ENCODE measurements around the gene SCARF2. TPM values are rescaled to one million over a fixed set of nuclear protein-coding genes. Genes with fewer than 3 reads are reported as not detected.
"Not testable (repeated sequence)": the region's sequence is repeated elsewhere in the genome, so short reads cannot be mapped to it uniquely, and the experiment has no call there.

Gene SCARF2
- total RNA-seq, 1 experiment from 2014 or later, result 1.4 TPM

DNA sequence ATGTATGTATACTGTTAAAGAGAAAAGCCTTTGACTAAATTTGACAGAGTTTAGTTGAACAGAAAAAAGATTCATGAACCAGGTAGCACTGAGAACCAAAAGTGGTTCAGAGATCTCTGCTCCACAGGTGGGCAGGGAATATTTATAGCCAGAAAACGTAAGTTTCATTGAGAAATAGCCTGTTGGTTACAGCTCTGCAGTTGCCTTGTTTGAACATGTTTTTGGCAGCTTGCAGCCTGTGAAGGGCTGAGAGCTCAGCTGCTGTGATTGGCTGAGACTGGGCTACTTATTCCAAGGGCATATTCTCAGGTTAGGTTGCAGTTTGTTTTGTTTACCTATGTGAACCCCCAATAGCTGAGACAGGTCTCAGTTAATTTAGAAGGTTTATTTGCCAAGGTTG is 57.1 kb downstream of the SCARF2 start:
- Histone ChIP-seq H3K4me3 (ENCODE audit: low read depth, low read length, poor library complexity, severe bottlenecking) (no peak overlapping the region), H3K4me1 (ENCODE audit: insufficient read depth, low read length, poor library complexity, severe bottlenecking) (no peaks in the 10 kb centered on the region), H3K27ac (ENCODE audit: low read depth, low read length, poor library complexity, severe bottlenecking) (no peak overlapping the region), H3K9me3 (ENCODE audit: low read depth, low read length, poor library complexity, severe bottlenecking) (no peaks in the 10 kb centered on the region), H3K27me3 (replicated peaks; ENCODE audit: insufficient read depth, low read depth, low read length, poor library complexity) (no peaks in the 10 kb centered on the region), H3K36me3 (ENCODE audit: insufficient read depth, low read length, poor library complexity, severe bottlenecking) (no peaks in the 10 kb centered on the region)
- CTCF ChIA-PET, result no interaction called here
- BruUV-seq (replicated peaks), result no TSS peak
- POLR2A ChIA-PET (ENCODE audit: low non-redundant PET), result no interaction called here
- intact Hi-C loops (cut with micrococcal nuclease; ENCODE audit: unreplicated experiment), result no loop called here
- DNase-seq (ENCODE audit: low spot score), result no peak
- TF ChIP-seq EZH2 (IDR thresholded peaks at IDR 0.05; ENCODE audit: borderline replicate concordance, low read depth, low read length, poor library complexity, severe bottlenecking) (no peak), CTCF (conservative IDR thresholded peaks at IDR 0.05; ENCODE audit: low read depth, low read length) (no peak)

- BruUV-seq (replicated peaks); H3K27me3 ChIP-seq (replicated peaks; ENCODE audit: insufficient read depth, low read depth, low read length, poor library complexity); intact Hi-C loops (cut with micrococcal nuclease; ENCODE audit: unreplicated experiment); CTCF ChIA-PET; H3K9me3 ChIP-seq (ENCODE audit: low read depth, low read length, poor library complexity, severe bottlenecking); H3K27ac ChIP-seq (ENCODE audit: low read depth, low read length, poor library complexity, severe bottlenecking); POLR2A ChIA-PET (ENCODE audit: low non-redundant PET); DNase-seq (ENCODE audit: low spot score); H3K4me3 ChIP-seq (ENCODE audit: low read depth, low read length, poor library complexity, severe bottlenecking); H3K4me1 ChIP-seq (ENCODE audit: insufficient read depth, low read length, poor library complexity, severe bottlenecking); H3K36me3 ChIP-seq (ENCODE audit: insufficient read depth, low read length, poor library complexity, severe bottlenecking): not testable (repeated sequence)
Measured at GRCh38 chr22:20378684-20379083, 58.9 kb downstream of the SCARF2 start.

DNA sequence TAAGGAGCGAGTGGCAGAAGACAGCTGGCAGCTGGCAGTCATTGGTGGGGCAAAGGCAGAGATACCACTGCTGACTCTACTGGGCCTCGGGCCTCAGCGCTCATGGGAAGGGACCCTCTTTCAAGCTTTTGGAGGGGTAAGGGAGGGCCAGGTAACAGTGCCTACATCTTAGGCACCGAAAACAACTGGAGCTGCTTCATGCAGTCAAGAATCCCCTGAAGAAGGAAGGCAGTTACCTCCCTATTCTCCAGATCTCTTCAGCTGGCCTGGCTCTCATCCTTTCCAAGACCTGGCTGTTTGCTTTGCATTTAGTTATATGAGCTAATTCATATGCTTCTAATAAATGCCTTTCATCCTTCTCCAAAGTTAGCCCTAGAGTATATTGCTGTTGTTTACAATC is 59.5 kb downstream of the SCARF2 start:
- BruUV-seq (replicated peaks), result no TSS peak
- H3K4me3 ChIP-seq (ENCODE audit: low read depth, low read length, poor library complexity, severe bottlenecking), result no peak overlapping the region
- no peak overlapping the region for H3K27ac ChIP-seq (ENCODE audit: low read depth, low read length, poor library complexity, severe bottlenecking)
- no peaks in the 10 kb centered on the region for H3K4me1 ChIP-seq (ENCODE audit: insufficient read depth, low read length, poor library complexity, severe bottlenecking)
- no peaks in the 10 kb centered on the region for H3K36me3 ChIP-seq (ENCODE audit: insufficient read depth, low read length, poor library complexity, severe bottlenecking)
- no peaks in the 10 kb centered on the region for H3K27me3 ChIP-seq (replicated peaks; ENCODE audit: insufficient read depth, low read depth, low read length, poor library complexity)
- ChIA-PET CTCF (no interaction called here), POLR2A (ENCODE audit: low non-redundant PET) (no interaction called here)
- no peak for TF ChIP-seq CTCF (conservative IDR thresholded peaks at IDR 0.05; ENCODE audit: low read depth, low read length)
- no peak for TF ChIP-seq EZH2 (IDR thresholded peaks at IDR 0.05; ENCODE audit: borderline replicate concordance, low read depth, low read length, poor library complexity, severe bottlenecking)
- intact Hi-C loops (cut with micrococcal nuclease; ENCODE audit: unreplicated experiment), result no loop called here
- H3K9me3 ChIP-seq (ENCODE audit: low read depth, low read length, poor library complexity, severe bottlenecking), result no peaks in the 10 kb centered on the region
- no peak for DNase-seq (ENCODE audit: low spot score)

DNA sequence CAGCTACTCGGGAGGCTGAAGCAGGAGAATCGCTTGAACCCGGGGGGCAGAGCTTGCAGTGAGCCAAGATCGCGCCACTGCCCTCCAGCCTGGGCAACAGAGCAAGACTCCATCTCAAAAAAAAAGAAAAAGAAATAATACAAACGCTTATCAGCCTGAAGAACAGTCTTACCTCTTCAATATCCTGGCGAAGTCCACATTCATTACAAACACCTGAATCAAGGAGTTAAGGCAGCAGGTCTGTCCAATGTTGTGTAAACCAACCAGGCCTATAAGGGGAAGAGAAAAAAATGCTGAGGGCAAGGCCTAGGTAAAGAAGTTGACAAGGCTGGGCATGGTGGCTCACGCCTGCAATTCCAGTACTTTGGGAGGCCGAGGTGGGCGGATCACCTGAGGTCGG is 60.6 kb downstream of the SCARF2 start:
- CTCF ChIA-PET; BruUV-seq (replicated peaks); H3K27me3 ChIP-seq (replicated peaks; ENCODE audit: insufficient read depth, low read depth, low read length, poor library complexity); H3K27ac ChIP-seq (ENCODE audit: low read depth, low read length, poor library complexity, severe bottlenecking); H3K9me3 ChIP-seq (ENCODE audit: low read depth, low read length, poor library complexity, severe bottlenecking); intact Hi-C loops (cut with micrococcal nuclease; ENCODE audit: unreplicated experiment); H3K4me3 ChIP-seq (ENCODE audit: low read depth, low read length, poor library complexity, severe bottlenecking); H3K4me1 ChIP-seq (ENCODE audit: insufficient read depth, low read length, poor library complexity, severe bottlenecking); H3K36me3 ChIP-seq (ENCODE audit: insufficient read depth, low read length, poor library complexity, severe bottlenecking); POLR2A ChIA-PET (ENCODE audit: low non-redundant PET); DNase-seq (ENCODE audit: low spot score): not testable (repeated sequence)

- POLR2A ChIA-PET (ENCODE audit: low non-redundant PET); DNase-seq (ENCODE audit: low spot score); intact Hi-C loops (cut with micrococcal nuclease; ENCODE audit: unreplicated experiment); H3K9me3 ChIP-seq (ENCODE audit: low read depth, low read length, poor library complexity, severe bottlenecking); H3K27ac ChIP-seq (ENCODE audit: low read depth, low read length, poor library complexity, severe bottlenecking); H3K4me3 ChIP-seq (ENCODE audit: low read depth, low read length, poor library complexity, severe bottlenecking); H3K36me3 ChIP-seq (ENCODE audit: insufficient read depth, low read length, poor library complexity, severe bottlenecking); H3K27me3 ChIP-seq (replicated peaks; ENCODE audit: insufficient read depth, low read depth, low read length, poor library complexity); H3K4me1 ChIP-seq (ENCODE audit: insufficient read depth, low read length, poor library complexity, severe bottlenecking); CTCF ChIA-PET; BruUV-seq (replicated peaks): not testable (repeated sequence)
Measured at GRCh38 chr22:20376281-20376680, 61.3 kb downstream of the SCARF2 start.
